Liver (tissue), 9 donors: ENCODE measurements around the gene ARIH2. TPM values are rescaled to one million over a fixed set of nuclear protein-coding genes. Genes with fewer than 3 reads are reported as not detected.

ENCODE experiments used
- DNase-seq: peaks from one replicate; pipeline ENCODE4 v3.0.0-alpha.2; 2017; ENCODE audit warnings: low spot score
- H3K27ac ChIP-seq, 2 donors: one replicate each; pipeline ENCODE4 v1.7.0; 2013; ENCODE audit warnings: inconsistent platforms in 2 of 2, low read length in 2 of 2, control low read depth in 1 of 2, low read depth in 1 of 2, mild to moderate bottlenecking in 1 of 2
- H3K27me3 ChIP-seq, 4 donors: one replicate each; pipeline versions ENCODE4 v1.6.1 to v1.7.0; 2013; ENCODE audit warnings: low read length in 3 of 4, inconsistent platforms in 1 of 4, mild to moderate bottlenecking in 1 of 4, moderate library complexity in 1 of 4; ENCODE audit not compliant: control insufficient read depth in 4 of 4, insufficient read depth in 4 of 4
- H3K36me3 ChIP-seq, 4 donors: one replicate each; pipeline versions ENCODE4 v1.6.1 to v1.7.0; 2013; ENCODE audit warnings: low read length in 3 of 4, mild to moderate bottlenecking in 3 of 4, low read depth in 1 of 4, moderate library complexity in 1 of 4; ENCODE audit not compliant: control insufficient read depth in 4 of 4, insufficient read depth in 3 of 4
- H3K4me1 ChIP-seq, 4 donors: one replicate each; pipeline versions ENCODE4 v1.6.1 to v1.7.0; 2013; ENCODE audit warnings: low read length in 3 of 4, mild to moderate bottlenecking in 3 of 4, moderate library complexity in 1 of 4; ENCODE audit not compliant: control insufficient read depth in 4 of 4, insufficient read depth in 4 of 4
- H3K4me3 ChIP-seq, 3 donors: one replicate each; pipeline versions ENCODE4 v1.6.1 to v1.7.0; 2013; ENCODE audit warnings: low read length in 3 of 3, control low read depth in 1 of 3, low read depth in 1 of 3, mild to moderate bottlenecking in 1 of 3
- H3K9ac ChIP-seq, 2 donors: one replicate each; pipeline ENCODE4 v1.7.0; 2013; ENCODE audit warnings: low read length in 2 of 2, mild to moderate bottlenecking in 2 of 2, moderate library complexity in 2 of 2, control low read depth in 1 of 2, low read depth in 1 of 2
- H3K9me3 ChIP-seq, 4 donors: one replicate each; pipeline versions ENCODE4 v1.6.1 to v1.7.0; 2013; ENCODE audit warnings: low read length in 3 of 4; ENCODE audit not compliant: control insufficient read depth in 4 of 4
- EGR1 ChIP-seq, 2 donors: IDR thresholded peaks; 2 replicates each; pipeline ENCODE4 v1.6.1; 2016 to 2018; ENCODE audit warnings: antibody characterized with exemption in 2 of 2, low read depth in 2 of 2
- FOXA2 ChIP-seq: IDR thresholded peaks from 2 replicates; pipeline ENCODE4 v1.6.1; 2016; ENCODE audit warnings: antibody characterized with exemption
- GABPA ChIP-seq, 2 donors: IDR thresholded peaks in 1 of 2; conservative IDR thresholded peaks in 1 of 2; 2 replicates each; pipeline ENCODE4 v1.6.1; 2016; ENCODE audit warnings: antibody characterized with exemption in 2 of 2, mild to moderate bottlenecking in 1 of 2, moderate library complexity in 1 of 2
- HNF4A ChIP-seq, 2 donors: conservative IDR thresholded peaks; 2 replicates each; pipeline ENCODE4 v1.6.1; 2016; ENCODE audit warnings: antibody characterized with exemption in 2 of 2, mild to moderate bottlenecking in 2 of 2
- JUND ChIP-seq, 2 donors: IDR thresholded peaks; 2 replicates each; pipeline ENCODE4 v1.6.1; 2016; ENCODE audit warnings: antibody characterized with exemption in 2 of 2
- RAD21 ChIP-seq, 2 donors: IDR thresholded peaks; 2 replicates each; pipeline ENCODE4 v1.6.1; 2016; ENCODE audit warnings: antibody characterized with exemption in 2 of 2, mild to moderate bottlenecking in 2 of 2
- RXRA ChIP-seq, 2 donors: IDR thresholded peaks; 2 replicates each; pipeline ENCODE4 v1.6.1; 2017 to 2018; ENCODE audit warnings: antibody characterized with exemption in 2 of 2, mild to moderate bottlenecking in 1 of 2
- SP1 ChIP-seq: IDR thresholded peaks from 2 replicates; pipeline ENCODE4 v1.6.1; 2018; ENCODE audit warnings: antibody characterized with exemption, mild to moderate bottlenecking
- TAF1 ChIP-seq: conservative IDR thresholded peaks from 2 replicates; pipeline ENCODE4 v1.6.1; 2016; ENCODE audit warnings: antibody characterized with exemption, mild to moderate bottlenecking
- YY1 ChIP-seq: IDR thresholded peaks from 2 replicates; pipeline ENCODE4 v1.6.1; 2016; ENCODE audit warnings: antibody characterized with exemption, mild to moderate bottlenecking
- WGBS: extraction: QIAGEN DNeasy Blood & Tissue Kit; methylation state at CpG from one replicate; pipeline ENCODE4 v1.1.7; 2013; 5-methylcytosine and 5-hydroxymethylcytosine counted together
- polyA plus RNA-seq, 2 donors: library from polyadenylated mRNA; stranded (reverse) in 1 of 2; unstranded in 1 of 2; fragments of 200-250 nt in 1 of 2; fragments of >200 nt in 1 of 2; fragmentation: Nextera tagmentation in 1 of 2; extraction: Ambion mirVana in 1 of 2; gene quantifications; one replicate each; pipeline versions ENCODE4 v1.2.1 to v1.2.3, GENCODE V29; 2013 to 2015
- total RNA-seq, 2 donors: library from RNA; depleted of rRNA; stranded (reverse); fragments of >200 nt; gene quantifications; one replicate each; pipeline ENCODE4 v1.2.3, GENCODE V29; 2014
- TF ChIP-seq, protein P1 (sequence below): fragments of 150-350 bp; IDR thresholded peaks from 2 replicates; pipeline ENCODE4 v1.5.1; 2017; ENCODE audit warnings: improper control_type of control experiment, low read depth, low read length; ENCODE audit not compliant: missing input control
- TF ChIP-seq, protein P2 (sequence below): IDR thresholded peaks from 2 replicates; pipeline ENCODE4 v1.6.1; 2016; ENCODE audit warnings: antibody characterized with exemption
- TF ChIP-seq, protein P3 (sequence below): IDR thresholded peaks from 2 replicates; pipeline ENCODE4 v1.6.1; 2016; ENCODE audit warnings: antibody characterized with exemption, mild to moderate bottlenecking
- donor health status: healthy.
- donor health status: healthy.
- donor health status: healthy.
- donor health status: healthy.
- donor health status: healthy.

Gene ARIH2
- total and polyA plus RNA-seq, 4 donors, result 24.8 to 63.5 (median 31.0) TPM

DNA sequence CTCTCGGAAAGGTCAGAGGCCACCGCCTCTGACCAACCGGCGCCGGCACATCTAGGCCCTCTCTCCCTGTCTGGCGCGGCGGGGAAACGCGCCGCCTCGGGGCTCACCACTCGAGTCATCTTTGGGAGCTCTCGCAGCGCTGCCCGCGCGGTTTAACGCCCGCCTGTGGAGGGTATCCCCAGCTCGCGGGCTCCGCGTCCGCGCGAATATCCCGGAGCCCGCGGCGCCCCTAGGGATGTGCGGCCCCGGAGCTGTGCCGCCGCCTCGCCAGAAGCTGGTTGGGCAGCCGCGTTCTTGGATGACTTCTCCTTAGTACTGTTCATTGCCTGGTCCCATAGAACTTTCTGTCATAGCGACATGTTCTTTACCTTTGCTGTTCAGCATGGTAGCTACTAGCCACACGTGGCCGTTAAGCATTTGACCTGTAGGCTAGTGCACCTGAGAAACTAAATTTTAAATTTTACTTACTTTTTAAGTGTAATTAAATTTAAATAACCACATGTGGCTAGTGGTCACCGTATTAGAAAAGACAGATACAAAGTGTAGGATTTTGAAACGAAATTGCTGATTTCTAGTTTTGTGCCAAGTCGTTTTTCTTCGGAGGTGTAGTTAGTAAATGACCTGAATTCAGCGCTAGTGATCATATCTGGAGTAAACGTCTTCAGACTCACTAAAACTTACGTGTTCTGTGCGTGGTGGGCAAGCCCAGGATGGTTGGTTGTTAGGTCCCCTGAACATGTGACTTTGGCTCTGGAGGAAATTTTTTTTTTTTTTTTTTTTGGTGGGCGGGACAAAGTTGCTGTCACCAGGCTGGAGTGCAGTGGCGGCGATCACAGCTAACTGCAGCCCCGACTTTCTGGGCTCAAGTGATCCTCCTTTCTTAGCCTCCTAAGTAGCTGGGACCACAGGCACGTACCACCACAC is 835 bp downstream of the ARIH2 start:
- peak; percentile 44 for DNase-seq
- peak overlapping the region; percentile 94 to 95 for H3K27ac ChIP-seq
- peak overlapping the region; percentile 94 to 98 (median 96) for H3K4me3 ChIP-seq
- WGBS, result under 1% methylated on average over 54 of the region's 54 CpGs
- peak overlapping the region; percentile 68 to 86 for H3K9ac ChIP-seq
- H3K27me3 ChIP-seq, result no peaks in the 10 kb centered on the region
- peaks cover 0 to 10% (median 7%) of the 10 kb centered on the region in 4 donors for H3K36me3 ChIP-seq
- H3K4me1 ChIP-seq, result peaks cover 2 to 13% (median 9%) of the 10 kb centered on the region in 4 donors
- no peaks in the 10 kb centered on the region for H3K9me3 ChIP-seq
- TF ChIP-seq RAD21 (IDR thresholded peaks at IDR 0.05) (peak in 1 of 2 donors; percentile 19), JUND (IDR thresholded peaks at IDR 0.05) (no peak), TAF1 (peak; percentile 30), YY1 (peak; percentile 17), RXRA (IDR thresholded peaks at IDR 0.05) (peak in 1 of 2 donors; percentile 9), HNF4A (conservative IDR thresholded peaks at IDR 0.05) (no peak)
- TF ChIP-seq, protein P1, sequence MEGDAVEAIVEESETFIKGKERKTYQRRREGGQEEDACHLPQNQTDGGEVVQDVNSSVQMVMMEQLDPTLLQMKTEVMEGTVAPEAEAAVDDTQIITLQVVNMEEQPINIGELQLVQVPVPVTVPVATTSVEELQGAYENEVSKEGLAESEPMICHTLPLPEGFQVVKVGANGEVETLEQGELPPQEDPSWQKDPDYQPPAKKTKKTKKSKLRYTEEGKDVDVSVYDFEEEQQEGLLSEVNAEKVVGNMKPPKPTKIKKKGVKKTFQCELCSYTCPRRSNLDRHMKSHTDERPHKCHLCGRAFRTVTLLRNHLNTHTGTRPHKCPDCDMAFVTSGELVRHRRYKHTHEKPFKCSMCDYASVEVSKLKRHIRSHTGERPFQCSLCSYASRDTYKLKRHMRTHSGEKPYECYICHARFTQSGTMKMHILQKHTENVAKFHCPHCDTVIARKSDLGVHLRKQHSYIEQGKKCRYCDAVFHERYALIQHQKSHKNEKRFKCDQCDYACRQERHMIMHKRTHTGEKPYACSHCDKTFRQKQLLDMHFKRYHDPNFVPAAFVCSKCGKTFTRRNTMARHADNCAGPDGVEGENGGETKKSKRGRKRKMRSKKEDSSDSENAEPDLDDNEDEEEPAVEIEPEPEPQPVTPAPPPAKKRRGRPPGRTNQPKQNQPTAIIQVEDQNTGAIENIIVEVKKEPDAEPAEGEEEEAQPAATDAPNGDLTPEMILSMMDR, result no peak
- TF ChIP-seq, protein P2, sequence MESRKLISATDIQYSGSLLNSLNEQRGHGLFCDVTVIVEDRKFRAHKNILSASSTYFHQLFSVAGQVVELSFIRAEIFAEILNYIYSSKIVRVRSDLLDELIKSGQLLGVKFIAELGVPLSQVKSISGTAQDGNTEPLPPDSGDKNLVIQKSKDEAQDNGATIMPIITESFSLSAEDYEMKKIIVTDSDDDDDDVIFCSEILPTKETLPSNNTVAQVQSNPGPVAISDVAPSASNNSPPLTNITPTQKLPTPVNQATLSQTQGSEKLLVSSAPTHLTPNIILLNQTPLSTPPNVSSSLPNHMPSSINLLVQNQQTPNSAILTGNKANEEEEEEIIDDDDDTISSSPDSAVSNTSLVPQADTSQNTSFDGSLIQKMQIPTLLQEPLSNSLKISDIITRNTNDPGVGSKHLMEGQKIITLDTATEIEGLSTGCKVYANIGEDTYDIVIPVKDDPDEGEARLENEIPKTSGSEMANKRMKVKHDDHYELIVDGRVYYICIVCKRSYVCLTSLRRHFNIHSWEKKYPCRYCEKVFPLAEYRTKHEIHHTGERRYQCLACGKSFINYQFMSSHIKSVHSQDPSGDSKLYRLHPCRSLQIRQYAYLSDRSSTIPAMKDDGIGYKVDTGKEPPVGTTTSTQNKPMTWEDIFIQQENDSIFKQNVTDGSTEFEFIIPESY, result no peak

DNA sequence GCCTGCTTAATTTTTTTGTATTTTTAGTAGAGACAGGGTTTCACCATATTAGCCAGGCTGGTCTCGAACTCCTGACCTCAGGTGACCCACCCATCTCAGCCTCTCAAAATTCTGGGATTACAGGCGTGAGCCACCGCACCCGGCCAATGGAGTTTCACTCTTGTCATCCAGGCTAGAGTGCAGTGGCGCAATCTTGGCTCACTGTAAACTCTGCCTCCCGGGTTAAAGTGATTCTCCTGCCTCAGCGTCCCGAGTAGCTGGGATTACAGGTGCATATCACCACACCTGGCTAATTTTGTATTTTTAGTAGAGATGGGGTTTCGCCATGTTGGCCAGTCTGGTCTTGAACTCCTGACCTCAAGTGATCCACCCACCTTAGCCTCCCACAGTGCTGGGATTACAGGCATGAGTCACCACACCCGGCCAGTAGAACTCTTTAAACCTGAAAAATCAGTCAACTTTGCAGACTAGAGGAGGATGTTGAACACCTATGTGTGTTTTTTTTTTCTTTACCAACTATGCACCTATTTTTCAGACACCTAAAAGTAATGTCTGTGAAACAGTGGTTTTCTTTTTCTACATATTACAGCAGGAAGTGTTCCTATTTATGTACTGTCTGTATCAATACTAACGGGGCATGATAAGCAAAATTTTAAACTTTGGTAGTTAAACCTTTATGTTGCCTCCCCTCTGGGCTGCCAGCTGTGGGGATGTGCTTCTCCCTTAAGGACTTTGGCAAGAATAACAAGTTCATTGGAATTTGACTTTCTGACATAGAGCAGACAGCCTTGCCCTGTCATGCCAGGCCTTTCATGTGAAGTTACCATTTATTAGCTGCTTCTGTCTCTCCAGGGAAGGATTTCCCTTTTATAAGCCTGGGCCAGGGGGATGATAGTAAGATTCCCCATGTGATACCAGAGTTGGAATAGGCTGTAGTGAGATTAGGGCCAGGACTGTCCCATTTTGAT is 8.1 kb downstream of the ARIH2 start:
- Histone ChIP-seq H3K4me3 (no peak overlapping the region), H3K36me3 (peaks cover 0 to 19% (median 10%) of the 10 kb centered on the region in 4 donors), H3K27ac (peak overlapping the region in 1 of 2 donors; percentile 1), H3K9ac (no peak overlapping the region), H3K9me3 (no peaks in the 10 kb centered on the region), H3K4me1 (peaks cover 5 to 30% (median 24%) of the 10 kb centered on the region in 4 donors), H3K27me3 (no peaks in the 10 kb centered on the region)
- 54% methylated on average over 11 of the region's 11 CpGs for WGBS
- TF ChIP-seq FOXA2 (no peak), RXRA (IDR thresholded peaks at IDR 0.05) (peak; percentile 6 to 21), HNF4A (conservative IDR thresholded peaks at IDR 0.05) (peak; percentile 38 to 54), JUND (IDR thresholded peaks at IDR 0.05) (peak in 1 of 2 donors; percentile 28)
- no peak for DNase-seq

DNA sequence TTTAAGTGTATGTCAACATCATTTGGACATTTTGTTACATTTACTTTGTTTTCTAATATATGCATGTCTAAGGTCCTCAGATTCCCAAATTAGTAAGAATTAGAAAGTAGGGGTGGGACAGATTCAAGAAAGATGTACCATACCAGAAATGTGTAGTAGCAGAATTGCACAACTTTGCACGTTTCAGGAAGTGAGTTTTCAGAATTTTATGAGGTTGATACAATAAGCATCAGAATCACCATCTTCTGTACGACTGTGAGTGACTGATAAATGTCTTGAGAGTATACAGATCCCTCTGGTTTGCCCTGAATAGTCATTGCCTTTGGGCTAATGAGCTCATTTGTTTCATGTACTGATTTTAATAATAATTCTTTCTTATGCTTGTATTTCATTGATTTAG is 9.3 kb downstream of the ARIH2 start:
- Histone ChIP-seq H3K27me3 (no peaks in the 10 kb centered on the region), H3K4me1 (peaks cover 5 to 30% (median 24%) of the 10 kb centered on the region in 4 donors), H3K4me3 (no peak overlapping the region), H3K9me3 (no peaks in the 10 kb centered on the region), H3K9ac (no peak overlapping the region), H3K27ac (no peak overlapping the region), H3K36me3 (peaks cover 0 to 18% (median 11%) of the 10 kb centered on the region in 4 donors)
- TF ChIP-seq EGR1 (IDR thresholded peaks at IDR 0.05; ENCODE audit: low read depth in 2 of 2) (no peak), GABPA (IDR thresholded peaks at IDR 0.05 in 1 of 2, conservative IDR thresholded peaks at IDR 0.05 in 1 of 2) (no peak), RXRA (IDR thresholded peaks at IDR 0.05) (no peak), SP1 (no peak), YY1 (no peak), RAD21 (IDR thresholded peaks at IDR 0.05) (no peak), FOXA2 (no peak)
- TF ChIP-seq, protein P3, sequence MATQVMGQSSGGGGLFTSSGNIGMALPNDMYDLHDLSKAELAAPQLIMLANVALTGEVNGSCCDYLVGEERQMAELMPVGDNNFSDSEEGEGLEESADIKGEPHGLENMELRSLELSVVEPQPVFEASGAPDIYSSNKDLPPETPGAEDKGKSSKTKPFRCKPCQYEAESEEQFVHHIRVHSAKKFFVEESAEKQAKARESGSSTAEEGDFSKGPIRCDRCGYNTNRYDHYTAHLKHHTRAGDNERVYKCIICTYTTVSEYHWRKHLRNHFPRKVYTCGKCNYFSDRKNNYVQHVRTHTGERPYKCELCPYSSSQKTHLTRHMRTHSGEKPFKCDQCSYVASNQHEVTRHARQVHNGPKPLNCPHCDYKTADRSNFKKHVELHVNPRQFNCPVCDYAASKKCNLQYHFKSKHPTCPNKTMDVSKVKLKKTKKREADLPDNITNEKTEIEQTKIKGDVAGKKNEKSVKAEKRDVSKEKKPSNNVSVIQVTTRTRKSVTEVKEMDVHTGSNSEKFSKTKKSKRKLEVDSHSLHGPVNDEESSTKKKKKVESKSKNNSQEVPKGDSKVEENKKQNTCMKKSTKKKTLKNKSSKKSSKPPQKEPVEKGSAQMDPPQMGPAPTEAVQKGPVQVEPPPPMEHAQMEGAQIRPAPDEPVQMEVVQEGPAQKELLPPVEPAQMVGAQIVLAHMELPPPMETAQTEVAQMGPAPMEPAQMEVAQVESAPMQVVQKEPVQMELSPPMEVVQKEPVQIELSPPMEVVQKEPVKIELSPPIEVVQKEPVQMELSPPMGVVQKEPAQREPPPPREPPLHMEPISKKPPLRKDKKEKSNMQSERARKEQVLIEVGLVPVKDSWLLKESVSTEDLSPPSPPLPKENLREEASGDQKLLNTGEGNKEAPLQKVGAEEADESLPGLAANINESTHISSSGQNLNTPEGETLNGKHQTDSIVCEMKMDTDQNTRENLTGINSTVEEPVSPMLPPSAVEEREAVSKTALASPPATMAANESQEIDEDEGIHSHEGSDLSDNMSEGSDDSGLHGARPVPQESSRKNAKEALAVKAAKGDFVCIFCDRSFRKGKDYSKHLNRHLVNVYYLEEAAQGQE, result no peak
- DNase-seq, result no peak
- 50% methylated on average over 2 of the region's 2 CpGs for WGBS
